HG02943 (cell line): ENCODE data around the gene IGF1R.

ENCODE experiments used
- ATAC-seq: cut with Tn5 transposase; IDR thresholded peaks from one replicate; pipeline ENCODE4 v1.9.1; 2021; ENCODE audit warnings: mild to moderate bottlenecking, low read depth, moderate library complexity; ENCODE audit not compliant: unreplicated experiment

IGF1R gene

DNA sequence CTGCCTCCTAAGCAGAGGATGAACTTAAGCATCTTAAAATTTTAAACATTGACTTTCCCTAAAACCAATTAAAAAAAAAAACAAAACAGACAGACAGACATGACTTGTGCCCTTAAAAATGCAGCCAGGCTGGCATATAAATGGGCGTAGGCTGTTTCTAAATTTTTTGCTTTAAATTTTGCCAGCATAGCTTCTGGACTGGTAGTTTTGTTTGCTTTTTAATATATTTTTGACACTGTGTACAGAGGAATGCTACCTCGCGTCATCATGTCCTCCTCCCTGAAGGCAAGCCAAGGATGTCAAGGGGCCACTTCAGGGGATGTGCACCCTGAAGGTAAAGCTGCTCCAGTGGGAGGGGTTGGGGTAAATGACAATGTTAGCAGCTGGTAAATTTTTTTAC is 224.4 kb downstream of the IGF1R start:
- no peak for ATAC-seq

DNA sequence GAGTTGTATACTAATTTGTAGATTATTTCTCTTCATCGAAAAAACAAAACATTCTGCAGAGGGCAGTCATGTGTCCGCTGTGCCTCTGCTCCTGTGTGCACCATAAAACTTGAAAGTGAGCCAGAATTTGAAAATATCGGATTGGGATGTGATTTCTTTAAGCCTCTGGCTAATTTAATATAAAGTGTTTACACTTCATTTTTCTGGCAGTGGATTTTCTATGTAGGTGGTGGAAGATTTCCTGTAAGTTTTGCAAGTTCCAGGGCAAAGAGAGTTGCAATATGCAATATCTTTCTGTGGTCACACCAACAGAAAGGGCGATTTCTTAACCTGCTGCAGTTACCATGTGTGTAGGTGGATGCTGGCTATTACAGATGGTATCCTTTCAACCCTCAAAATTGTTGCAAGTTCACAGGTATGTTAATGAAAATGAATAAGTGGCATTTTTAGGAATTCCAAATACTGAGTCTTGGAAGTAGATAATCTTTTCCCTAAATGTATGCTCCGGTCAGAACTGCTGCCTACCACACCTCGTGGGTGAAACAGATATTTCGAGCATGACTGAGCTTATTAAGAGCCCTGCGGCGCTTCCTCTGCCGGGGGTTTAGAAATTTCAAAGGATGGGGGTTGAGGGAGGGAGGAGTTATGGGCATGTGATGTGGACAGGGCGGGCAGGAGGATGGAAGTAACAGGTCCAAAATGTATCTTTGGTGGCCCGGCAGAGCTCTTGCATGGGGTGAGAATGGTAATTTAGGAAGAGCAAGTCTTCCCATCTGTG is 225.3 kb downstream of the IGF1R start:
- no peak for ATAC-seq

DNA sequence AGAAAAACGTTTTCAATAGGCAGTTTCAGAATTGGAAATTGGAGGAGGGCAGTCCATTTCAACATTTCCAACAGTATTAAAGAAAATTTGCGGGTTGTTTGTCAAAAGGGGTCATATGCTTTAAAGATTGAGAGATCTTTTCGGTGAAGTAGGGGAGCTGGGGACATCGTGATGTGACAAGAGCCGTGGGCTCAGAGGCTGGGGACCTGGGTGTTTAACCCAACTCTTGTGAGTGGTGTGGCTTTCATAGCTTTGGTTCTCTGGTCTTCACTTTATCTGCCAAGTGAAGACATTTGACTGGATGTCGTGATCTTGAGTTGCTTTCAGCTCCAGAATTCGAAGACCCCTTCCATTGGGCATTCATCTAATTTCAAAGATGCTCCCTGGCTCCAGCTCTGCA is 226.0 kb downstream of the IGF1R start:
- ATAC-seq: no peak

DNA sequence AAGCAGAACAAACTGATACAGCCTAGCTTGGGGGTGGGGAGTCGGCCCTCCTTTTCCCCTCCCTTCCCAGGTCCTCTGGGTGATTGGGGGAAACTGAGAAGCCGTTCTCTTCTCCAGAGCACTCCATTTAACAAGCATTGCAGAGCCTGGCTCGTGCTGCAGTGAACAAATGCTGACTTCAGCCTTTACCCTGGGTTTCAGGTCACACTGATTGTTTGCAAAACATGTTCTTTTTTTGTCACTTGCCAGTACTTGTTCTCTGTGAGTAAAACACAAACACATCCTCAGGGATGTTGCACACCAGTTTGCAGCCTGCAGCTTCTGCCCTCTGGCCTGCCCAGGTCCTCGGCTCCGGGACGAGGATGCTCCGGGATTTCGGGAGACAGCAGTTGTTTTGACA is 226.4 kb downstream of the IGF1R start:
- no peak for ATAC-seq

DNA sequence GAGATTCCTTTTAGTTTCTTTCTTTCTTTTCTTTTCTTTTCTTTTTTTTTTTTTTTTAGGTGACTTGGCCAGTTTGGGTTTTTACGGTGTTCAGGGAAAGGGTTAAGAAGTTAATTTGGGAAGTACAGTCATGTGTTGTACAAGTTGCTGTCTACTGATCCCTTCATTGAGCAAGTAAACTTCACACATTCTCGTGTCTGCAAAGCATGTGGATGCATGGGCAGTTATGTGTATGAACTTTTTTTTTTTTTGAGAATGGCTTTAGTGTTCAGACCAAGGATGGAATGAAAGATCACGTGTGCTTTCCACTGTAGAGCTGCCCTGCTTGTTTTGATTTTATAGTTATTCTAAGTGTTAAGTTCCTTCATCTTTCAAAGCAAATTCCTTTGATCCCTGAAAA is 227.0 kb downstream of the IGF1R start:
- no peak for ATAC-seq

DNA sequence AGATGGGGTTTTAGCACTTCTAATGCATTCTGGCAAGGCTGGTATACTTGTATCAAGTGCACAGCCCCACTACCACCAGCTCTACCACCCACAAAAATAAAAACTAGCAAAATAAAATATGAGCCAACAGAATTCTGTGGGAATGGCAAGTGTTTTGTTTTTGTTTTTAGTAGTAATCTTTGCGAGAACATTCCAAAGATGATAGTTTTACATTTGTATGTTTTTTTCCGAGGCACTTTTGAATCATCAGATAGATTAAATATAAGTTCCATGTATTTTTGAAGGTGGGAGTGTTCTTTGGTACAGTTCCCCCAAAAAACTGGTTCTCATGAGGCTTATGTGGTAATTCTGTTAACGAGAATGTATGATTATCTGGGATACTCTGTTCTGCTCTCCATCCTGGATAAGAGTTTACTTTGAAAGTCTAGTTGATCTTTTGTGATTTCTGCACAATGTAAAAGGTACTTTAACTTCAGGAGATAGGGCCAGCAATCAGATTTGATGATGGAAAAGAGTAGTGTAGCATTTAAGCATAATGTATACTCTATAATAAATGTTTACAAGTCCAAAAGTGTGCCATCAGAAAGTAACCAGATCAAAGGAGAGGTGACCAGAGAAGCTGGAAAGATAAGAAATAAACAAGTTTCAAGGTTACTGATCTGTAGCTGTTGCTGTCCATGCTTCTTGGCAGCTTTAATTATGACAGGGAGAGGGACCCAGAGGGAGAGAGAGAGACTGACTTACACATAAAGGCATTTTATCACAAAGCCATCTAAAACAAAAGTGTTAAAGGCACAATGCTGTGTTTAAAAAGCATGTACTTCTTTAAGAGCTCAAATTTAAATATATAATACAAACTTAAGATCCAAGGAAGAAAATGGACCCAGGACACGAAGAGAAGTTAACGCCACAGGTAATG is 228.4 kb downstream of the IGF1R start:
- ATAC-seq: no peak

DNA sequence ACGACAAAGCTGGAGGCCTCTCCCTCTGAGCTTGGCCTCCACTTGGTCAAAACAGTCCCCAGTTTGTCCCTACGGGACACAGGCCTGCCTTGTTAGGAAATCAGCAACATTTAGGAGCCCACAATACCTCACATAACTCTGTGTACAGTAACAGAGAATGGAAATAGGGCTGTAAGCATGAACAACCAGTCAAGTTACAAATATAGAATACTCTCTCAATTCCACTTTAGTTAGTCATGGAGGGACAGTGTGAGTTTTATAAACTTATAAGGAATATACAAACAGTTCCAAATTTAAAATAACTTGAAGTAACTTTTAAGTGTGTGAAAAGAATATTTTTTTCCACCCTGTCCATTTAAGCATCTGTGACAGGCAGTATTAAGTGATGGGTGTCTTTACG is 229.8 kb downstream of the IGF1R start:
- no peak for ATAC-seq

DNA sequence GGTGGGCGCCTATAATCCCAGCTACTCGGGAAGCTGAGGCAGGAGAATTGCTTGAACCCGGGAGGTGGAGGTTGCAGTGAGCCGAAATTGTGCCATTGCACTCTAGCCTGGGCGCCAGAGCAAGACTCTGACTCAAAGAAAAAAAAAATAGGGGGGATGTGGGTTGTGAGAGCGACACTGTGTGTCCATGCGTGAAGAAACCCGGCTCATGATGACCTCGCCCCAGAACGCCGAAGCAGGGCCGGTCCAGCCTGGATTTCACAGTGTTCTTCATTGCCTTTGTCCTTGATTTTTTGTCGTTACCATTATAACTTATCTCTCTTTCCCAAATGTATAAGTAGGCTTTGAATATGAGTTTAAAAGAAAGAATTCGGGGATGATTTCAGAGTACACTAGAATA is 230.5 kb downstream of the IGF1R start:
- ATAC-seq: no peak

DNA sequence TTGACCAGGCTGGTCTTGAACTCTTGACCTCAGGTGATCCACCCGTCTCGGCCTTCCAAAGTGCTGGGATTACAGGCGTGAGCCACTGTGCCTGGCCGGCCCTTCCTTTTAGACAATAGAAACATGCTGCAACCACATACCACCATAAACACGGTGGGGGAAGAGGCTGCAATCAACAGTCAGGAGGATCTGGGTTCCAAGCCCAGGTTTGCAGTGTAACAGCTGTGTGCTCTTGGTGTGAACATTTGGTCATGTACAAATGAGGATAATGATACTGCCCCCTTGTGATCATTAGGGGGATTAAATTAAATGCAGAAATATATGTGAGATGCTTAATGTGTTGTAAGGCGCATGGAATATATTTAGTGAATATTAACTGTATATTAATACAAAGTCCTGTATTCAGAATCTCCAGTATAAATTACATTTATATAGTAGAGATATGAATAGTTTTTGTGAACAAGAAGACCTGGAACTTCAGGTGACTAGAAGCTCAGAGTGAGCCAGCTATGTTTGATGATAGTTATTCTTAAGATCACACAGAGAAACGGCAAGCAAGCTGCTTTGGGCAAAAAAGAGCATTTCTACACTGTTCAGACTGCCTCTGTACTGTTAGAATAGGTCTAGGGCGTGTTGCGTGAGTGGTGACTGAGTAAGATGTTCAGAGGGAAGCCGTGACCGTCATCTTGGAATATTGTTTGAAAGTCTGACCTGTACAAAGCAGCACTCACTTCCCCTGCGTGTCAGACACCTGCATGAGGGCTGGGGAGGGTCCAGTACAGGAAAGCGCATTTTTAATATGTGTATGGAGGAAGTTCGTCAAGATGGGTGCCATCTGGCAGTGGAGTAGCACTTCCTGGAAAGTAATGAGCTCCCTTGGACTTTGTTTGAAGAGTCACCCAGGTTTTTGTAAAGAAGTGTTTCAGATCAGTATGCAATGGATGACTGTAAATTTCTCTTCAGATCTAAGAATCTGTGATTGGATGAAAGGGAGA is 233.5 kb downstream of the IGF1R start:
- no peak for ATAC-seq

DNA sequence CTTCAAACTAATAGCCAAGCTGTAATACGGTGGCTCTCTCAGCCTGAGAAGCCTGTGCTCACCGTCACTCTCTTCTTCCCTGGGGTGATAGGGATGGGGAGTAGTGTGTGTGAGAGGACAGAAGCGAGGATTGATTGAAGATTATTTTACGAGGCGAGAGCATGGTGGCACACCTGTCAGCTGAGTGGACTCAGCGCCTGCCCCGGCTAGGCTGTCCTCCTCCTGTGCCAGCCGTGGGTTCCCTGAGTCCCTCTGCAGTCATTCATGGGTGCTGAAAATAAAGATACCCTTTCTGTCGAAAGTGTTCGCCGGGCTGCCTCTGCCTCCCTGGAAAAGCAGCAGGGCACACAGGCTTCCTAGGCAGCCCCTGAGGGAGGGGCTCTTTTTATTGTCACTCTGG is 235.1 kb downstream of the IGF1R start:
- ATAC-seq: no peak

DNA sequence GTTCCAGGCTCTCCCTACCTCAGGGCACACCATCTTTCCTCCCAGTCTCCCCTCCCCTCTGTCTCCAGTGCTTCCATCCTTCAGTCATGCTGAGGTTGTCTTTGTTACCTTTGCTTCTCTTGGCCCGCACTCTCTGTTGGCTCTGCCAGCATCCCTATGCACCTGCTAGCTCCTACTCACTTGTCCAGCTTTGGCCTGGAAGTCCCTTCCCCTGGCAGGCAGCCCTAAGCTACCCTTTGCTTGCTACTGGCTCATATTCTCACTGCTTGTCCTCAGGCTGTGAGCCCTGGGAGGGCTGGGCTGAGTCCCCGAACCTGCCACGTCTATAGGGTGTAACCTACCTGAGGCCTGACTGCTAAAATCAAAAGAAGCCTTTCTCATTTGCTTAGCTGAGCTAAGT is 236.6 kb downstream of the IGF1R start:
- ATAC-seq: no peak

DNA sequence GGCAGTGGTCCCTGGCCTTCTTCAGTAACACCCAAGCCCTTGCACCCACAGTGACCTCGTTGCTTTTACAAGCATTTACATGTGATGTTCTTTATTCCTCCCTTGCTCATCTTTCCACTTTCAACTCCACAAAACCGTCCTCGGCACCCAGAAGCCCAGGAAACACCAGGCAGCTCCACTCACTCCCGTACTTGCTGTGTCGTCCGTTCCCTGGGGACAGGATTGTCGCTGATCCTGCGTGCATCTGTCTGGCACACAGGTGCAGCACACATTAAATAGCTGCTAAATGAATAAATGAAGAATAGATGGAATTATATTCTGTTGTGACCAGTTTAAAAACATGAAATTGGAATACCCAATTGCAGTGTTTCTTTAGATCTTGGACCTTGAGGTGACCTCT is 239.6 kb downstream of the IGF1R start:
- no peak for ATAC-seq

DNA sequence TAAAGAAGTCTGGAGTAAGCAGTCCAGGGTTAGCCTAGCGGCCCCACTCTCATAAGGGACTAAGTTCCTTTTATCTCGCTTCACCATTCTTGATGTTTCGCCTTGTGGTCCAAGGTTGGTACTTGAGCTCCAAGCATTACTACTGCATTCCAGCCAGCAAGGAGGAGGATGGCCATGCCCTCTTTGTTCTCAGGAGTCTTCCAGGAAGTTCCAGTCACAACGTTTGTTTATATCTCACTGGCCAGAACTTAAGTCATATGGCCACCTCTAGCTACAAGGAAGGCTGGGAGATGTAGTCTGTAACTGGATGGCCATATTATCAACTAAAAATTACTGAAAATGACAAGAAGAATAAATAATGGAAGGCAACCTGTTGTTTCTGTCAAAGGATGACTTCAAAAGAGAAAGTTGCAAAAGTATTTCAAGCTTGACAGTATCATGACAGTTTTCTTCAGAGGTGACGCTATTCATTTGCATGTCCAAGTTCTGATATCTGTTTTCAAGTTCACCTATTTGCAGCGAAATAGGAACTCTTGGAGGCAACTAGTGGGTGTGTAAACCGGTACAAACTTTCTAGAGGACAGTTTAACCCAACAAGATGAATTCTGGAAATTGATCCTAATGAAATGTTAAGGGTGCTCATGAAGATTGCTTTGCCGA is 240.6 kb downstream of the IGF1R start:
- ATAC-seq: no peak

DNA sequence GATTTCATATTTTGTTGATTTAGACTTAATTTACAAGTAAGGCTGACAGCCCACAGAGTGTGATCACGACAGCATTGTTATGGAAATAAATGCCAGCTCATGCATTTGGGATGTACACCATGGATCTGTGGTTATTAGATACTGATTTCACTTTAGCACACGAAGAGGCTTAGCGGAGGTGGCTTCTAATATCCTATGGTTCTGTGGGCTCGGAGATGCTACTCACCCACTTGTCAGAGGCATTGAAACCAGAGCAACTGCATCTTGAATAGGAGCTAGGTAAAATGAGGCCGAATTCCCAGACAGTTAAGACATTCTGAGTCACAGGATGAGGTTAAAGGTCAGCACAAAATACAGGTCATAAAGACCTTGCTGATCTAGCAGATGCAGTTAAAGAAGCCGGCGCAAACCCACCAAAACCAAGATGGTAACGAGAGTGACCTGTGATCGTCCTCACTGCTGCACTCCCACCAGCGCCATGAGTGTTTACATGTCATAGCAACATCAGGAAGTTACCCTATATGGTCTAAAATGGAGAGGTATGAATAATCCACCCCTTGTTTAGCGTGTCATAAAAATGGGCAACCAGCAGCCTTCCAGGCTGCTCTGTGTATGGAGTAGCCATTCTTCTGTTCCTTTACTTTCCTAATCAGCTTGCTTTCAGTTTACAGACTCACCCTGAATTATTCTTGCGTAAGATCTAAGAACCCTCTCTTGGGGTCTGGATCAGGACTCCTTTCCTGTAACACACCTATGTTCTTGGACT is 241.8 kb downstream of the IGF1R start:
- ATAC-seq: no peak

DNA sequence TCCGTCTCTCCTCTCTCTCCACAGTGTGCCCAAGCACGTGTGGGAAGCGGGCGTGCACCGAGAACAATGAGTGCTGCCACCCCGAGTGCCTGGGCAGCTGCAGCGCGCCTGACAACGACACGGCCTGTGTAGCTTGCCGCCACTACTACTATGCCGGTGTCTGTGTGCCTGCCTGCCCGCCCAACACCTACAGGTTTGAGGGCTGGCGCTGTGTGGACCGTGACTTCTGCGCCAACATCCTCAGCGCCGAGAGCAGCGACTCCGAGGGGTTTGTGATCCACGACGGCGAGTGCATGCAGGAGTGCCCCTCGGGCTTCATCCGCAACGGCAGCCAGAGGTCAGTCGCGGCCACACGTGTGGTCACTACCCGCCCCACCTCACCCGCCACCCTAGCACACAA is 243.0 kb downstream of the IGF1R start:
- no peak for ATAC-seq

DNA sequence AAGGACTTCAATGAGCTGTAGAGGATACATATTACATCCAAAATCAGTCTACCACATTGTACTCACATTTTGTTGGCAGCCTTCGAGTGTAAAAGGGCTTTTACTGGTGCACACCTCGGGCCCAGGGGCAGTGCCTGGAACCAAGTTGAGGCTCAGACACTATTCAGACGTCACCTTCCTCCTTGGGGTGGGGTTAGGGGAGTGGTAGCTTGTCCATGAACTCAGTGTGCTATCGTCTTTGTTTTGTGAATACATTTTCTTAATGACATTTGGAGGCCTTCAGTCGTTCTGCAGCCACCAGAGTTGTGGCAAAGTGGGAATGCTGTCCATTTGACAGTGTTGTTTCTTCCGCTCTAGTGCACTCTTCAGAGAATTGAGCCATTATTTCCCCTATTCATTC is 245.1 kb downstream of the IGF1R start:
- no peak for ATAC-seq

DNA sequence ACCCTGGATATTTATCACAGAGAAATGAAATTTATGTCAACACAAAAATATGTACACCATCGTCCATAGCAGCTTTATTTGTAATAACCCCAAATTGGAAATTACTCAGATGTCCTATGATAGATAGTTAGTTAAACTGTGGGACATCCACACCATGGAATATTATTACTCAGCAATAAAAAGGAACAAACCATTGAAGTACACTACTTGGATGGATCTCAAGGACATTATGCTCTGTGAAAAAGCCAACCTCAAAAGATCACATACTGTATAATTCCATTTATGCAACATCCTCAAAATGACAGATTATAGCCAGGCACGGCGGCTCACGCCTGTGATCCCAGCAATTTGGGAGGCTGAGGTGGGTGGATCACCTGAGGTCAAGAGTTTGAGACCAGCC is 246.0 kb downstream of the IGF1R start:
- ATAC-seq: no peak

DNA sequence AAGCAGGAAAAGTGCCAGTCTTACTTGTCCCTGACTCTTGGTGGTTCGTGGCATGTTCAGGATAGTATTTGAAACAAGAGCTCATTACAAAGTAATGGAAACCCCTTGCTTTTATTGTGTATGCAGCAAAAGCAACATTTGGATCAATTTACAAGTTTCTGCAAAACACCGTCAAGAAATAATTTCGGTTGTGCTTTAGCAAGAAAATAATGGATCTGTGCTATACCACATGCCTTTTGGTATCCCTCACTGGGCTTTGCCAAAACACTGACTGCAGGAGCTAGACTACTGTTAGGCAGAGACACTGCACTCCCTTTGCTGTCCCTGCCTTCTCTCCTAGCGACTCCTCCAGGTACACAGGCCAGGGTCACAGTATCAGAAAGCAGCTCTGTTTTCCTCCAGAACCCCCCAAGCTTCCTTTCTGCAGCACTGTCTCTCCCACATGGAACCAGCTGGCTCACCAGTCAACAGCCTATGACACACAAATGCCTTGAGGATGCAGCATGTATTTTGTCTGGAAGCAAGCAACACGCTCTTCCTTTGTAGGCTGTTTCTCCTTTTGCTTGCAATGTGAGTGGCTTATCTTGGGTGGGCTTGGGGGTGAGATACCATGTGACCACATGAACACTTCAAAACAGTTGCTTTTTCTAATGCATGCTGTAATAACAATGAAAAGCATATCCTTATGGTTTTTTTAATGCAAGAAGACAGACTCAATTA is 247.8 kb downstream of the IGF1R start:
- no peak for ATAC-seq
